Adrenal gland (tissue), 12 donors: Measurements from ENCODE around the gene ESYT1. TPM values are rescaled to one million over a fixed set of nuclear protein-coding genes. Genes with fewer than 3 reads are reported as not detected.

Experiments
- DNase-seq, 7 donors: peaks; one replicate each; pipeline ENCODE4 v3.0.0-alpha.2; 2019 to 2020
- H3K27ac ChIP-seq, 5 donors: fragments of 200-600 bp; sonication (generic) in 4 of 5; 1 replicate in 3 of 5; 2 replicates in 2 of 5; pipeline versions ENCODE4 v1.5.1 to v1.8.0; 2016 to 2020; ENCODE audit warnings: mild to moderate bottlenecking in 1 of 5
- H3K27me3 ChIP-seq: fragments of 200-600 bp; 2 replicates; pipeline ENCODE4 v1.8.0; 2021
- H3K36me3 ChIP-seq, 2 donors: fragments of 200-600 bp; replicated peaks in 1 of 2; 1 replicate in 1 of 2; 2 replicates in 1 of 2; pipeline versions ENCODE4 v1.5.1 to v1.8.0; 2018 to 2022
- H3K4me1 ChIP-seq, 2 donors: fragments of 200-600 bp; replicated peaks in 1 of 2; 1 replicate in 1 of 2; 2 replicates in 1 of 2; pipeline versions ENCODE4 v1.5.1 to v1.8.0; 2018 to 2021
- H3K4me3 ChIP-seq, 4 donors: fragments of 200-600 bp; sonication (generic) in 3 of 4; one replicate each; pipeline ENCODE4 v1.5.1; 2016 to 2018
- H3K9me3 ChIP-seq, 3 donors: fragments of 200-600 bp; sonication (generic) in 1 of 3; replicated peaks in 1 of 3; 1 replicate in 2 of 3; 2 replicates in 1 of 3; pipeline versions ENCODE4 v1.5.1 to v1.8.0; 2016 to 2021
- CTCF ChIP-seq, 6 experiments: fragments of 450-650 bp in 4 of 6; fragments of 200-600 bp in 2 of 6; sonication (generic) in 1 of 6; IDR thresholded peaks; 1 replicate in 5 of 6; 2 replicates in 1 of 6; pipeline versions ENCODE4 v1.5.1 to v1.8.0; 2016 to 2021; ENCODE audit warnings: antibody characterized with exemption in 6 of 6, mild to moderate bottlenecking in 2 of 6, moderate library complexity in 1 of 6
- POLR2A ChIP-seq, 2 donors: fragments of 450-650 bp; IDR thresholded peaks; one replicate each; pipeline ENCODE4 v1.6.1; 2017; ENCODE audit warnings: antibody characterized with exemption in 2 of 2, mild to moderate bottlenecking in 2 of 2, moderate library complexity in 1 of 2
- WGBS, 4 donors: extraction: QIAGEN DNeasy Blood & Tissue Kit in 2 of 4; methylation state at CpG; one replicate each; pipeline versions ENCODE4 v1.1.5 to v1.1.7; 2013 to 2017; 5-methylcytosine and 5-hydroxymethylcytosine counted together
- intact Hi-C, 2 donors: fragments of 100-400 bp; cut with DNase I; formaldehyde crosslinking; loops; one replicate each; pipeline versions ENCODE4 v1.14.1 to v1.15.0; 2022 to 2023
- polyA plus RNA-seq, 3 donors: library from polyadenylated mRNA; stranded (reverse); fragments of 200-250 nt in 2 of 3; fragments of 350-450 nt in 1 of 3; fragmentation: Illumina TruSeq in 1 of 3; extraction: RNeasy Lipid Tissue Mini Kit (QIAGEN cat#74804) in 1 of 3; gene quantifications; one replicate each; pipeline ENCODE4 v1.2.3, GENCODE V29; 2013 to 2014
- total RNA-seq, 9 donors: library from RNA; depleted of rRNA in 4 of 9; stranded (reverse); fragments of >200 nt in 4 of 9; fragments of 120-200 nt in 1 of 9; fragmentation: NEBNext Ultra II Directional in 1 of 9; extraction: Animal tissue kit (Norgen Biotek cat#: 25700) in 1 of 9; gene quantifications; one replicate each; pipeline versions ENCODE4 v1.1.0 to v1.2.4, GENCODE V29; 2013 to 2023
- donor health status: healthy with polysubstance abuse.
- donor health status: Bipolar disorder and iron deficiency.
- donor health status: DM: yes; HTN: yes; CAD: no.
- donor health status: DM: no; HTN: no; CAD: no.
- donor health status: DM: no; HTN: no; CAD: no.
- donor health status: DM: yes; HTN: yes; CAD: no.

The ESYT1 gene
- total and polyA plus RNA-seq, 12 donors, result 26.3 to 156 (median 117) TPM

GRCh38 chr12:56160894-56161689, 33.0 kb downstream of the ESYT1 start:
- Histone ChIP-seq H3K4me1 (peaks cover 22 to 31% of the 10 kb centered on the region in 2 donors), H3K27ac (peak overlapping the region in 3 of 5 donors; percentile 94 to 98 (median 96)), H3K27me3 (no peaks in the 10 kb centered on the region), H3K9me3 (no peaks in the 10 kb centered on the region), H3K36me3 (peaks cover 0 to 67% of the 10 kb centered on the region in 2 donors), H3K4me3 (peak overlapping the region in 1 of 4 donors; percentile 71)
- no peak for DNase-seq
- no peak for TF ChIP-seq POLR2A (IDR thresholded peaks at IDR 0.05)
- TF ChIP-seq CTCF (IDR thresholded peaks at IDR 0.05), result no peak
- 66 to 74% (median 68%) methylated on average over 10 to 11 of the region's 11 CpGs for WGBS, 4 donors
- intact Hi-C loops, result loop anchor here in 1 of 2 donors (5.0 kb wide), 1 partner anchor 34 kb away; the partner anchor contains the start of gene ESYT1

GRCh38 chr12:56161690-56162351, 33.8 kb downstream of the ESYT1 start:
- H3K27ac ChIP-seq, result peak overlapping the region in 2 of 5 donors; percentile 96 to 98
- no peaks in the 10 kb centered on the region for H3K27me3 ChIP-seq
- 77 to 82% (median 79%) methylated on average over 10 of the region's 10 CpGs for WGBS, 4 donors
- peak overlapping the region in 1 of 4 donors; percentile 71 for H3K4me3 ChIP-seq
- H3K9me3 ChIP-seq, result no peaks in the 10 kb centered on the region
- DNase-seq, result no peak
- H3K36me3 ChIP-seq, result peaks cover 0 to 75% of the 10 kb centered on the region in 2 donors
- H3K4me1 ChIP-seq, result peaks cover 22 to 30% of the 10 kb centered on the region in 2 donors
- no peak for TF ChIP-seq CTCF (IDR thresholded peaks at IDR 0.05)
- TF ChIP-seq POLR2A (IDR thresholded peaks at IDR 0.05), result no peak
- intact Hi-C loops, result loop anchor here in 1 of 2 donors (5.0 kb wide), 1 partner anchor 35 kb away; the partner anchor contains the start of gene ESYT1

- TF ChIP-seq CTCF (IDR thresholded peaks at IDR 0.05) (no peak), POLR2A (IDR thresholded peaks at IDR 0.05) (no peak)
- no peak for DNase-seq
- H3K27me3 ChIP-seq, result no peaks in the 10 kb centered on the region
- H3K36me3 ChIP-seq, result peaks cover 0 to 83% of the 10 kb centered on the region in 2 donors
- 66 to 73% (median 70%) methylated on average over 11 of the region's 11 CpGs for WGBS, 4 donors
- no peak overlapping the region for H3K4me3 ChIP-seq
- peak overlapping the region in 1 of 5 donors; percentile 14 for H3K27ac ChIP-seq
- H3K4me1 ChIP-seq, result peaks cover 22 to 25% of the 10 kb centered on the region in 2 donors
- H3K9me3 ChIP-seq, result no peaks in the 10 kb centered on the region
- intact Hi-C loops, result loop anchor here in 1 of 2 donors (5.0 kb wide), 1 partner anchor 35 kb away; the partner anchor contains the start of gene ESYT1
Observed at GRCh38 chr12:56162468-56163290, 34.6 kb downstream of the ESYT1 start.
